Measurements from ENCODE around the gene LRRC14B.
"Not testable (repeated sequence)": the region's sequence is repeated elsewhere in the genome, so short reads cannot be mapped to it uniquely, and the experiment has no call there.

GRCh38 chr5:197031-197430 lies 5.7 kb downstream of the LRRC14B start:
- not testable (repeated sequence) for TF ChIP-seq ZNF274 (IDR thresholded peaks at IDR 0.05; ENCODE audit: low read depth, low read length); SUZ12 (IDR thresholded peaks at IDR 0.05; ENCODE audit: extremely low read depth, insufficient read depth, insufficient read length)

All from NT2/D1 (cell line).